Activated CD4-positive, alpha-beta T cell treated with anti-CD3 and anti-CD28 coated beads, Interleukin-10, Interleukin-2, amounts not matched to agents 100 ng/mL and 50 ng/mL, durations not matched to agents 16 hours and 8 hours (primary cell): ENCODE results near the gene CDR2.
"Not testable (repeated sequence)": the region's sequence is repeated elsewhere in the genome, so short reads cannot be mapped to it uniquely, and the experiment has no call there.

ENCODE experiments used
- DNase-seq: peaks from one replicate; pipeline ENCODE4 v3.0.0-alpha.2; 2020

The CDR2 gene

GRCh38 chr16:22301423-22301822 lies 73.0 kb downstream of the CDR2 start:
- DNase-seq: not testable (repeated sequence)

GRCh38 chr16:22300427-22301071 lies 73.9 kb downstream of the CDR2 start:
- DNase-seq: peak; percentile 65

- DNase-seq: no peak
Measured at GRCh38 chr16:22299036-22299435, 75.4 kb downstream of the CDR2 start.

- DNase-seq: peak; percentile 90
Measured at GRCh38 chr16:22297871-22298733, 76.3 kb downstream of the CDR2 start.

- DNase-seq: peak; percentile 99
Measured at GRCh38 chr16:22297114-22297870, 77.1 kb downstream of the CDR2 start, which contains the start of gene POLR3E. Gene POLR3E, plus strand, starts transcription at chr16:22297409. Its CDS starts 5,560 bp downstream, at chr16:22302969.

GRCh38 chr16:22296225-22297113 lies 78.0 kb downstream of the CDR2 start:
- DNase-seq: no peak
